ENCODE measurements around the gene LACTB.
A peak's percentile ranks its signal among the peaks of the same experiment; 100 is the strongest.

Gene LACTB

DNA sequence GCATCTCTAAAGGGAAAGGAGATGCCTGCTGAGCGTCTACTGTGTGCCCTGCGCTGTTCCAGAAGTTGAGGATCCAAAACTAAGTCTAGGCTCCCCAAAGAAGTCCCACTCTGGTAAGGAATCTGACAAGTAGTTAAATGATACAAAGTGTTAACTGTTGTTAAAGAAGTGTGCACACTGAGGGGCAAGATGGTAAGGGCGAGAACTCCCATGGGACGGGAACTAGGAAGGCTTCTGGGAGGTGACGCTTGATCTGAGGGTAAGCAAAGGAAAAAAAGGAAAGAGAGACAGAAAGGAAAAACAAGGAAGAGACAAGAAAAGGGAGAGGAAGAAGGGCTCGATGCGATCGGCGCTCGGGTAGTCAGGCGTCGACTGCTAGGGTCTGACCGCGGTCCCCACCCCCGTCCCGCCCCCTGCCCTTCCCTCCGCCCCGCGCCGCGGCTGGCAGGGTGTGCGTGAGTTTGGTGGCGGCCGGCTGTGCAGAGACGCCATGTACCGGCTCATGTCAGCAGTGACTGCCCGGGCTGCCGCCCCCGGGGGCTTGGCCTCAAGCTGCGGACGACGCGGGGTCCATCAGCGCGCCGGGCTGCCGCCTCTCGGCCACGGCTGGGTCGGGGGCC is at the start of gene LACTB:
TSS of gene LACTB (plus strand) at position 480 of the 620 bp plus-strand sequence. CDS start at position 491, 11 bp downstream.
- peak; percentile 91 for DNase-seq

DNA sequence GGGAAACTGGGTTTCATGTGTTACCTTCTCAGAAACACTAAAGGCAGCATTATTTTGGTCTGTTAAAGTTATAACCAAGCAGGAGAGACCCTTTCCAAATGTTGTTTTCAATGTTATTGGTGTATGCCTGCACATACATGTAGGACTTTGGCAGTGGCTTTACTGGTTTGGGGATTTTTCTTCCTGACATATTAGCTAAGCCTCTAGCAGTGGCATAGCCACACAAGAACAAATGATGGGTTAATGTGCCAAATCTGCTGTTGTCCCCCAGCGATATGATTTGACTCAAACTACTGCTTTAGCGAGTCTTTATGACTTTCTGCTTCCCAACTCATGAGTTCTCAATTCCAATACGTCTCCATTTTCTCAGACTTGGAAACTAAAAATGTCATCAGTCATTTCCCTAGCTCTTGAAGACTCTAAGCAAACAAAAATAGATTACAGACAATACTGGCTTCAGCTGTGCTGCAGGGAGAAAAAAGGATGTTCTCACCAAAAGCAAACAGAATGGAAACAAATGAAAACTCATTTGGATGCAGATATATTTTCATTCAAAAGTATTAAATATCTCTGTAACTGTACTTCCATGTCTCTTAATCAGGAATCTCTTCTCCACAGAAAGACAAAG is 49.5 kb upstream of the LACTB start:
- no peak for DNase-seq

- no peak for DNase-seq
Measured at GRCh38 chr15:63072809-63073277, 48.8 kb upstream of the LACTB start.

- DNase-seq: no peak
Measured at GRCh38 chr15:63073497-63074172, 48.0 kb upstream of the LACTB start.

DNA sequence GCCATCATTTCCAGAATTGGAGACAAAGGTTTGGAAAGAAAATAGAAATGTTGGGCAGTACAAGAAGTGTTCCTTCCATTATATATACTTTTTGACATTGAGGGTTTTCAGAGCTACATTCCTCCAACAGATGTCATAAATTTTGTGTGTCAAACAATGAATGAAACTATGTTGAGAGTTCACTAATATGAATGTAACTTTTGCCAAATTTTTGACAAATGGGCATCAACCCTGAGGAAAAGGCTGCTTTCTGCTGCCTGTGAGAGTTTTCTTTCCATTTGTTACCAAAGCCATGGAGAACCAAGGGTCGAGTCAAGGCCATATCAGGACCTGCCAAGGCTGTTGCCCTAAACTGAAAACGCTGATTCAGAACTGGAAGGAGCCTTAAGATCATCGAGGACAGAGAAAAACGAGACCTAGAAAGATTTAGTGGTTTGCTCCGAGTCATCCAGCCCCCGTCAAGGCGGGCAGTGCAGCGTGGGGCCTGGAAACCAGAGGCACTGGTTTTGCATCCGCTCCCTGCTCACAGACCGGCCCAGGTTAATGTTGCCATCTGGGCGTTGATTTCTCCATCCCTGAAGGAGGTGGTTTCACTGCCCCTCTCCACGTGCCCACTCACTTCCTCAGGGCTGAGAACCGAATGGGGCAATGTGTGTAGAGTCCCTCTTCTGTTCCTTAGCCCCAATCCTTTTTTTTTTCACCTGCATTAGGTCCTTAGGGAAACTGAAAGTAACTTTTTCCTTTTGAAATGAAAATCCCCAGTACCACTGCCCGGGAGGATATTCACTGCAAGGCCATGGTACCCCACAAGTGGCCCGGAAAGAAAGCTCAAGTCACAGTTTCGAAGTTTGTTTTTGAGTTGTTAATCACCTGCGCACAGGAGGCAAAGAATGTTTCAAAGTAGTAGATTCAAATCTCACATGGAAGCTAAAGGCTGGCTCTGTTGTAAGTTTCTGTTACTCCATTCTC is 46.4 kb upstream of the LACTB start:
- DNase-seq: peak; percentile 7

GRCh38 chr15:63075984-63076713 is 45.5 kb upstream of the LACTB start:
- no peak for DNase-seq

- no peak for DNase-seq
Measured at GRCh38 chr15:63076714-63077046, 45.0 kb upstream of the LACTB start.

DNA sequence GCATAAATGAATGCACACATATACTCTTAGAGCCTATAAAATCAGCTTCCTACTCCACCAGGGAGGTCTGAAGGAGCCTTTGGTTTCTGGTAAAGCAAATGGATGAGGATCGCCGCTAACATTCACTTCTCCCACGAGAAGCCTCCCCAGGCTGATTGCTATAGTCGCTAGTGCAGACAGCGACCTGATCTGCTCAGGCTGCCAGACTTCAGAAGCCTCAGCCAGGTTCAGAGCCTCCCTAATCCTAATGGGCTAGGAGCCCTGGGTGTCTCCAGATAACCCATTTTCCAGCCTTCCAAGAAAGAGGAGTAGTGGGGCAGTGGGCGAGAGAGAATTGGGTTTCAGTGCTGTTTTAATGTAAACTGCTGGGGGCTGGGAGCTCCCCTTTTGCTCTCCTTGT is 43.7 kb upstream of the LACTB start:
- no peak for DNase-seq

DNA sequence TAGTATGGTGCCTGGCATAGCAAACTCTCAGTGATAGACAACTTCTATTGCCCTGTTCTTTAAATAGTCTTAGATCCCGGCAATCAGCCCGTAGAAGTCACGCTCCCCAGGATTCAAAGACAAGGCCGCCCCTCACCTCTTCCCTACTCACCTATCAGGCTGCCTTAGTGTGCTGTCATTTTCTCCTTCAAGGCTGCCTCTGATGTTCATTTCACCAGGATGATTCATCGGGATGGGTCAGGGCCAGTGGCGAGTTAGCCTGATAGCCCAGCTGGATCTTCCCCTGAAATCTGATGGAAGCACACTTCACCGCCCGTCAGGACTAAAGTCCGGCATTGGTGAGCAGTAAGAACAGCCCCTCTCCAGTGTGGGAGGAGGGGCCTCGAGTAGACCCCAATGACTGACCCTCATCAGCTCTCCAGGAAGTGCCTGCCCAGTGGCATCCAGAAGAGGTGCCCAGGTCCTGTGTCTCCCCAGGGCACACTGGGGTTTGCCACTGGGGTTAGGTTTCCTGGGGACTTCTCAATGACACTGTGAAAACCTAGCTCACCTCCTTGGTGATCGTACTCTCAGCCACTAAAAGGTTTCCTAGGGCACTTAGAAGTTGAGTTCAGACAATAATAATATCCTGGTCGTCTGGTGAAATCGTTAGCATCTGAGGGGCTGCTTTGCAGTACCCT is 41.6 kb upstream of the LACTB start:
- no peak for DNase-seq

- DNase-seq: no peak
Measured at GRCh38 chr15:63080634-63081250, 40.9 kb upstream of the LACTB start.

DNA sequence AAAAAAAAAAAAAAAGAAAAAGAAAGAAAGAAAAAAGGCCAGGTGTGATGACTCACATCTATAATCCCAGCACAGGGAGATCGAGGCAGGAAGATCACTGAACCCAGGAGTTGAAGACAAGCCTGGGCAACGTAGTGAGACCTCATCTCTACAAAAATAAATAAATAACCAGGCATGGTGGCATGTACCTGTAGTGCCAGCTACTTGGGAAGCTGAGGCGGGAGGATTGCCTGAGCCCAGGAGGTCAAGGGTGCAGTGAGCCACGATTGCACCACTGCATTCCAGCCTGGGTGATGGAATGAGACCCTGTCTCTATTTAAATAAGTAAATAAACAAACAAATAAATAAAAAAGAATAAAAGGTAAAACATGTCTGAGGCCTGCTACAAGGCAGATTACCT is 39.3 kb upstream of the LACTB start:
- no peak for DNase-seq

DNA sequence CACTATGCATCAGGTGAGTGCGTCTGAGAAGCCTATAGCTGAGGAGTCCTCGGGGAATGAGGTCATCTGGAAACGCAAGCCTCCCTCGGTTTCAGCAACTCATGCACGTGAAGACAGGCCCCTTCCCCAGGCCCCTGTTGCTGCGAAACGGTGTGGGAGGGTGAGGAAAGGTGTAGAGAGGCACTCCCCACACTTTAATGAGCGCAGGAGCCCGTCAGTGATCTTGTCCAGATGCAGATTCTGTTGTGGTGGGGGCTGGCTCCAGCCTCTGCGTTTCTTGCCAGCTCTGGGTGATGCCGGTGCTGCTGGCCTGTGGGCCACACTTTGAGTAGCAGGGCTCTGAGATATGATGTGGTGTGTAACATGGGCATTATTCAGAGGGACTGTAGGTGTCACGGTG is 38.6 kb upstream of the LACTB start:
- DNase-seq: no peak

DNA sequence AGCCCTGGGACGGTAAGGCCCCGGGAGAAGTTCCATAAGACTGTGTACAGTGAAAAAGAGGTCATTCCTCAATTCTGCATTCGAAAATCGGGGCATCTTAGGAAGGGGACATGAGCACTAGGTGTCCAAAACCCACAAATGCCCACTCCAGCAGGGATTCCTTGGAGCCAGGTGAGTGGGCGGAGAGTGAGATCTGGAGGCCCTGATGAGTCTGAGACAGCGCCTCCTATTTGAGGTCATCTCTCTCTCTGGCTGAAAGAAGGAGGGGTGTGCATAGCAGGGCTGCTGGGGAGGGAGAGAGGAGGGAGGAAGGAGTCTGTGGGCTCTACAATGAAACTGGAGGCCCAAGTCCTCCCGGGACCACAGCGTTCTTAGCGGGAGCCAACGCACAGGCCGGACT is 38.1 kb upstream of the LACTB start:
- DNase-seq: no peak

GRCh38 chr15:63084806-63085205 is 36.9 kb upstream of the LACTB start:
- no peak for DNase-seq

DNA sequence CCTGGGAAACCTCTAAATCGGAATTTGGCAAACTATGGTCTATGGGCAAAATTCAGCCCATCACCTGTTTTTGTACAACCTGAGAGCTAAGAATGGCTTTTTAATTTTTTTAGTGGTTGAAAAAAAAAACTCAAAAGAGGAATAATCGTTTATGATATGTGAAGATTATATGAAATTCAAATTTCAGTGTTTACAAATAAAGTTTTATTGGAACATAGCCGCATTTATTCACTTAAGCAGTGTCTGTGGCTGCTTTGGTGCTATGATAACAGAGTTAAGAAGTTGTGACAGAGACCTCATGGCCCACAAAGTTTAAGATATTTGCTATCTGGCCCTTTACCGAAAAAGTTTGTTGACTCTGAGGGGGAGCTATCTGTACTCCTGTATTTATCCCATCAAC is 36.4 kb upstream of the LACTB start:
- no peak for DNase-seq

- DNase-seq: no peak
Measured at GRCh38 chr15:63086271-63086670, 35.4 kb upstream of the LACTB start.

GRCh38 chr15:63086947-63087346 is 34.7 kb upstream of the LACTB start:
- no peak for DNase-seq

- no peak for DNase-seq
Measured at GRCh38 chr15:63088533-63089245, 33.0 kb upstream of the LACTB start.

DNA sequence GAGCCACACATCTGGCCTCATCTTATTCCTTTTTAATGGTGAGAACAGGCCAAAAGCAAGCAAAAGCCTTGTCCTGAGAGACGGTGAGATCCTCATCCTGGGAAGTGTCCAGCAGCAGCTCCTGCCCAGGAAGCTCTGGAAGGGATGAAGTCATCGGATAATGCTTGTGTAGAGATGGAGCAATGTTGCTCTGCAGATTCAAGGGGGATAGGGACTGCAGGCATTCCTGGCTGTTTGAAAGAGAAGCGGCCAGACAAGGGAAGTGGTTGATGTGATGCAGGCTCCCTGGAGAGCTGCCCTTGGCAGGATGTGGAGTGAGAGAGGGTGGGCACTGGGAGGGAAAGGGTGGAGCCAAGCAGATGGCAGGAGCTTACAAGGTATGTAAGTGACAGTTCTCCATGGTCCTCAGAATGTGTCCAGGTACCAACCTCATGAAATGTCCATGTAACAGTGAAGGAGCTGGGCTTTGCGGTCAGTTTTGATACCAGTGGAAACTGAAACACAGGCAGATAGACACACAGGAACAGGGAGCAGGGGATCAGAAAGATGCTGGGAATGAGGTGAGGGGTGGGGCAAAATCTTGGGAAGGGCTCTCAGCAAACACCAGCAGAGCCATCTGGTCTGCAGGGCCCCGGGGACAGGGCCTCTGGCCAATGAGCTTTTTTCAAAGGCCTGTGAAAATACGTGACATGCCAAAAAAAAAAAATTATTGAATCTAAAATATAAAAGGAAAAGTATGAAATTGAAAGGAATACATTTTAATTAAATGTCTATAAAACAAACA is 32.2 kb upstream of the LACTB start:
- DNase-seq: no peak

- DNase-seq: no peak
Measured at GRCh38 chr15:63090472-63090871, 31.2 kb upstream of the LACTB start.
